ENCODE results near the gene SLC7A4. TPM values are rescaled to one million over a fixed set of nuclear protein-coding genes. Genes with fewer than 3 reads are reported as not detected.
"Not testable (repeated sequence)": the region's sequence is repeated elsewhere in the genome, so short reads cannot be mapped to it uniquely, and the experiment has no call there.

The SLC7A4 gene
- total RNA-seq, 5 donors from 2014 or later (not counting 1 experiment from before 2014, with no cell fraction given) = 0.14 to 0.76 (median 0.41) TPM; not detected in 2

- Mint-ChIP-seq H3K9me3 (no peaks in the 10 kb centered on the region), H3K36me3 (no peaks in the 10 kb centered on the region), H3K4me1 (peaks cover 19 to 26% (median 20%) of the 10 kb centered on the region in 3 donors), H3K27ac (no peak overlapping the region), H3K4me3 (peak overlapping the region in 1 of 3 donors; percentile 38), H3K27me3 (peaks cover 5% of the 10 kb centered on the region in 2 donors)
- Histone ChIP-seq H3K4me1 (ENCODE audit: control insufficient read depth in 1 of 2, extremely low read depth in 1 of 2, insufficient read depth in 2 of 2, low read length in 2 of 2) (peaks cover 8 to 10% of the 10 kb centered on the region in 2 experiments), H3K4me3 (ENCODE audit: control insufficient read depth in 1 of 2, extremely low read depth in 1 of 2, low read length in 1 of 2) (no peak overlapping the region), H3K27ac (ENCODE audit: low read length) (no peak overlapping the region), H3K27me3 (replicated peaks in 1 of 2; ENCODE audit: control insufficient read depth in 2 of 2, extremely low read depth in 1 of 2, insufficient read depth in 2 of 2, low read length in 1 of 2) (peaks cover 0 to 21% of the 10 kb centered on the region in 2 experiments), H3K9me3 (no peaks in the 10 kb centered on the region), H3K36me3 (ENCODE audit: control insufficient read depth in 2 of 2, extremely low read depth in 1 of 2, insufficient read depth in 1 of 2, low read length in 1 of 2) (no peaks in the 10 kb centered on the region)
- ChIA-PET POLR2A (no interaction called here), CTCF (no interaction called here)
- DNase-seq (no peak), ATAC-seq (replicated peaks in 1 of 4) (no peak)
- WGBS (ENCODE audit: insufficient coverage) = 88% methylated on average over 6 of the region's 15 CpGs
Measured at GRCh38 chr22:21054046-21054713, 21.8 kb upstream of the SLC7A4 start.

GRCh38 chr22:21052715-21053459 is 20.5 kb upstream of the SLC7A4 start:
- 70% methylated on average over 6 of the region's 8 CpGs for WGBS (ENCODE audit: insufficient coverage)
- no peak overlapping the region for H3K4me3 Mint-ChIP-seq
- no peak overlapping the region for H3K27ac Mint-ChIP-seq
- Histone ChIP-seq H3K4me1 (ENCODE audit: control insufficient read depth in 1 of 2, extremely low read depth in 1 of 2, insufficient read depth in 2 of 2, low read length in 2 of 2) (peaks cover 8 to 10% of the 10 kb centered on the region in 2 experiments), H3K27me3 (replicated peaks in 1 of 2; ENCODE audit: control insufficient read depth in 2 of 2, extremely low read depth in 1 of 2, insufficient read depth in 2 of 2, low read length in 1 of 2) (peaks cover 0 to 21% of the 10 kb centered on the region in 2 experiments), H3K9me3 (no peaks in the 10 kb centered on the region), H3K36me3 (ENCODE audit: control insufficient read depth in 2 of 2, extremely low read depth in 1 of 2, insufficient read depth in 1 of 2, low read length in 1 of 2) (no peaks in the 10 kb centered on the region), H3K27ac (ENCODE audit: low read length) (no peak overlapping the region), H3K4me3 (ENCODE audit: control insufficient read depth in 1 of 2, extremely low read depth in 1 of 2, low read length in 1 of 2) (no peak overlapping the region)
- no peaks in the 10 kb centered on the region for H3K9me3 Mint-ChIP-seq
- ATAC-seq (replicated peaks in 1 of 4) = no peak
- DNase-seq = no peak
- ChIA-PET POLR2A (no interaction called here), CTCF (no interaction called here)
- H3K27me3 Mint-ChIP-seq = peaks cover 5% of the 10 kb centered on the region in 2 donors
- H3K36me3 Mint-ChIP-seq = no peaks in the 10 kb centered on the region
- H3K4me1 Mint-ChIP-seq = peaks cover 19 to 26% (median 20%) of the 10 kb centered on the region in 3 donors

- ATAC-seq (replicated peaks in 1 of 4) = no peak
- Histone ChIP-seq H3K36me3 (ENCODE audit: control insufficient read depth in 2 of 2, extremely low read depth in 1 of 2, insufficient read depth in 1 of 2, low read length in 1 of 2) (no peaks in the 10 kb centered on the region), H3K4me3 (ENCODE audit: control insufficient read depth in 1 of 2, extremely low read depth in 1 of 2, low read length in 1 of 2) (no peak overlapping the region), H3K27ac (ENCODE audit: low read length) (no peak overlapping the region), H3K27me3 (replicated peaks in 1 of 2; ENCODE audit: control insufficient read depth in 2 of 2, extremely low read depth in 1 of 2, insufficient read depth in 2 of 2, low read length in 1 of 2) (peaks cover 0 to 23% of the 10 kb centered on the region in 2 experiments), H3K4me1 (ENCODE audit: control insufficient read depth in 1 of 2, extremely low read depth in 1 of 2, insufficient read depth in 2 of 2, low read length in 2 of 2) (peaks cover 8 to 10% of the 10 kb centered on the region in 2 experiments), H3K9me3 (no peaks in the 10 kb centered on the region)
- H3K4me3 Mint-ChIP-seq = no peak overlapping the region
- H3K36me3 Mint-ChIP-seq = no peaks in the 10 kb centered on the region
- POLR2A ChIA-PET = no interaction called here
- WGBS (ENCODE audit: insufficient coverage) = 75% methylated on average over 8 of the region's 8 CpGs
- peaks cover 5% of the 10 kb centered on the region in 2 donors for H3K27me3 Mint-ChIP-seq
- peaks cover 19 to 24% (median 19%) of the 10 kb centered on the region in 3 donors for H3K4me1 Mint-ChIP-seq
- DNase-seq = no peak
- CTCF ChIA-PET = no interaction called here
- no peak overlapping the region for H3K27ac Mint-ChIP-seq
- no peaks in the 10 kb centered on the region for H3K9me3 Mint-ChIP-seq
Measured at GRCh38 chr22:21051831-21052400, 19.6 kb upstream of the SLC7A4 start.

- 64% methylated on average over 4 of the region's 9 CpGs for WGBS (ENCODE audit: insufficient coverage)
- POLR2A ChIA-PET = no interaction called here
Measured at GRCh38 chr22:21051145-21051830, 18.9 kb upstream of the SLC7A4 start.

GRCh38 chr22:21048965-21049364 is 16.6 kb upstream of the SLC7A4 start:
- ATAC-seq (replicated peaks in 1 of 4); H3K27ac ChIP-seq (ENCODE audit: low read length); CTCF ChIA-PET; H3K36me3 ChIP-seq (ENCODE audit: control insufficient read depth in 2 of 2, extremely low read depth in 1 of 2, insufficient read depth in 1 of 2, low read length in 1 of 2); H3K36me3 Mint-ChIP-seq; H3K9me3 Mint-ChIP-seq; H3K4me3 Mint-ChIP-seq; H3K27ac Mint-ChIP-seq; DNase-seq; H3K4me3 ChIP-seq (ENCODE audit: control insufficient read depth in 1 of 2, extremely low read depth in 1 of 2, low read length in 1 of 2); H3K9me3 ChIP-seq; POLR2A ChIA-PET: not testable (repeated sequence)
- peaks cover 0 to 31% of the 10 kb centered on the region in 2 experiments for H3K27me3 ChIP-seq (replicated peaks in 1 of 2; ENCODE audit: control insufficient read depth in 2 of 2, extremely low read depth in 1 of 2, insufficient read depth in 2 of 2, low read length in 1 of 2)
- Mint-ChIP-seq H3K4me1 (peaks cover 14 to 21% (median 17%) of the 10 kb centered on the region in 3 donors), H3K27me3 (peaks cover 3 to 16% of the 10 kb centered on the region in 2 donors)
- H3K4me1 ChIP-seq (ENCODE audit: control insufficient read depth in 1 of 2, extremely low read depth in 1 of 2, insufficient read depth in 2 of 2, low read length in 2 of 2) = peaks cover 0 to 21% of the 10 kb centered on the region in 2 experiments
- WGBS (ENCODE audit: insufficient coverage) = no CpG with 5 or more reads among the region's 12 CpGs

More at GRCh38 chr22:21051145-21051830, 18.9 kb upstream of the SLC7A4 start:
- no peaks in the 10 kb centered on the region for H3K9me3 Mint-ChIP-seq
- peaks cover 7 to 10% of the 10 kb centered on the region in 2 experiments for H3K4me1 ChIP-seq (ENCODE audit: control insufficient read depth in 1 of 2, extremely low read depth in 1 of 2, insufficient read depth in 2 of 2, low read length in 2 of 2)
- H3K4me3 ChIP-seq (ENCODE audit: control insufficient read depth in 1 of 2, extremely low read depth in 1 of 2, low read length in 1 of 2) = no peak overlapping the region
- ATAC-seq (replicated peaks in 1 of 4) = no peak
- no peak overlapping the region for H3K4me3 Mint-ChIP-seq
- H3K27me3 Mint-ChIP-seq = peaks cover 0 to 1% of the 10 kb centered on the region in 2 donors
- CTCF ChIA-PET = no interaction called here
- DNase-seq = no peak
- peaks cover 12 to 18% (median 14%) of the 10 kb centered on the region in 3 donors for H3K4me1 Mint-ChIP-seq
- H3K36me3 Mint-ChIP-seq = no peaks in the 10 kb centered on the region
- no peak overlapping the region for H3K27ac Mint-ChIP-seq
- H3K27me3 ChIP-seq (replicated peaks in 1 of 2; ENCODE audit: control insufficient read depth in 2 of 2, extremely low read depth in 1 of 2, insufficient read depth in 2 of 2, low read length in 1 of 2) = peaks cover 0 to 23% of the 10 kb centered on the region in 2 experiments
- no peaks in the 10 kb centered on the region for H3K9me3 ChIP-seq
- H3K36me3 ChIP-seq (ENCODE audit: control insufficient read depth in 2 of 2, extremely low read depth in 1 of 2, insufficient read depth in 1 of 2, low read length in 1 of 2) = no peaks in the 10 kb centered on the region
- H3K27ac ChIP-seq (ENCODE audit: low read length) = no peak overlapping the region

GRCh38 chr22:21048448-21048847 is 16.1 kb upstream of the SLC7A4 start:
- H3K9me3 ChIP-seq; H3K4me3 Mint-ChIP-seq; H3K36me3 ChIP-seq (ENCODE audit: control insufficient read depth in 2 of 2, extremely low read depth in 1 of 2, insufficient read depth in 1 of 2, low read length in 1 of 2); H3K27ac ChIP-seq (ENCODE audit: low read length); POLR2A ChIA-PET; ATAC-seq (replicated peaks in 1 of 4); H3K36me3 Mint-ChIP-seq; DNase-seq; H3K27ac Mint-ChIP-seq; H3K4me3 ChIP-seq (ENCODE audit: control insufficient read depth in 1 of 2, extremely low read depth in 1 of 2, low read length in 1 of 2); H3K9me3 Mint-ChIP-seq: not testable (repeated sequence)
- no CpG with 5 or more reads among the region's 5 CpGs for WGBS (ENCODE audit: insufficient coverage)
- H3K4me1 ChIP-seq (ENCODE audit: control insufficient read depth in 1 of 2, extremely low read depth in 1 of 2, insufficient read depth in 2 of 2, low read length in 2 of 2) = peaks cover 0 to 26% of the 10 kb centered on the region in 2 experiments
- CTCF ChIA-PET = interaction anchor here in 1 of 2 donors (0.6 kb wide), 1 partner anchor 27 kb away, joined by 3 read pairs; no protein-coding TSS in a partner anchor
- H3K27me3 Mint-ChIP-seq = peaks cover 8 to 21% of the 10 kb centered on the region in 2 donors
- H3K27me3 ChIP-seq (replicated peaks in 1 of 2; ENCODE audit: control insufficient read depth in 2 of 2, extremely low read depth in 1 of 2, insufficient read depth in 2 of 2, low read length in 1 of 2) = peaks cover 0 to 36% of the 10 kb centered on the region in 2 experiments
- peaks cover 16 to 22% (median 22%) of the 10 kb centered on the region in 3 donors for H3K4me1 Mint-ChIP-seq
